GM13976 (cell line): ENCODE results near the gene UQCC2.

Experiments
- DNase-seq: peaks from one replicate; pipeline ENCODE4 v3.0.0; 2012; ENCODE audit warnings: low spot score
- CTCF ChIP-seq: IDR thresholded peaks from 2 replicates; pipeline ENCODE4 v1.5.1; 2012; ENCODE audit warnings: borderline replicate concordance, mild to moderate bottlenecking; ENCODE audit not compliant: insufficient read depth; ENCODE audit errors: extremely low read depth, missing control alignments, control extremely low read depth
- in situ Hi-C: fragments of 300-500 bp; cut with MboI; formaldehyde crosslinking; loops from one replicate; pipeline ENCODE4 v1.12.0; 2022; ENCODE audit warnings: low sequenced_read_pairs, mixed read lengths, inconsistent platforms; ENCODE audit not compliant: unreplicated experiment

UQCC2 gene

GRCh38 chr6:33654831-33655554 is 56.5 kb downstream of the UQCC2 start:
- in situ Hi-C loops, result no loop called here
- no peak for TF ChIP-seq CTCF
- no peak for DNase-seq

- TF ChIP-seq CTCF, result no peak
- in situ Hi-C loops, result no loop called here
- DNase-seq, result no peak
Observed at GRCh38 chr6:33652002-33652401, 59.5 kb downstream of the UQCC2 start.

- no peak for TF ChIP-seq CTCF
- in situ Hi-C loops, result no loop called here
- no peak for DNase-seq
Observed at GRCh38 chr6:33651403-33651802, 60.1 kb downstream of the UQCC2 start.
